GM19324 (cell line): ENCODE data around the gene SYT6.

ENCODE experiments used
- ATAC-seq: cut with Tn5 transposase; IDR thresholded peaks from one replicate; pipeline ENCODE4 v1.9.1; 2021; ENCODE audit warnings: mild to moderate bottlenecking, moderate library complexity; ENCODE audit not compliant: unreplicated experiment, low FRiP score

Gene SYT6

GRCh38 chr1:114097109-114097508 lies 56.6 kb downstream of the SYT6 start:
- ATAC-seq, result no peak

GRCh38 chr1:114094675-114095074 lies 59.0 kb downstream of the SYT6 start:
- ATAC-seq, result no peak

GRCh38 chr1:114094363-114094634 lies 59.4 kb downstream of the SYT6 start:
- no peak for ATAC-seq

- ATAC-seq, result no peak
These were observed 59.9 kb downstream of the SYT6 start for GRCh38 chr1:114093624-114094362.

GRCh38 chr1:114092186-114093062 lies 61.2 kb downstream of the SYT6 start:
- ATAC-seq, result no peak

- no peak for ATAC-seq
These were observed 62.0 kb downstream of the SYT6 start for GRCh38 chr1:114091711-114092110.

- ATAC-seq, result no peak
These were observed 62.7 kb downstream of the SYT6 start for GRCh38 chr1:114090738-114091505.

GRCh38 chr1:114089502-114090138 lies 64.0 kb downstream of the SYT6 start:
- ATAC-seq, result no peak

- no peak for ATAC-seq
These were observed 65.0 kb downstream of the SYT6 start for GRCh38 chr1:114088392-114089299.

GRCh38 chr1:114087495-114087894 lies 66.2 kb downstream of the SYT6 start:
- no peak for ATAC-seq

- no peak for ATAC-seq
These were observed 66.9 kb downstream of the SYT6 start for GRCh38 chr1:114086601-114087368.

- no peak for ATAC-seq
These were observed 70.6 kb downstream of the SYT6 start for GRCh38 chr1:114082867-114083585.

- no peak for ATAC-seq
These were observed 71.4 kb downstream of the SYT6 start for GRCh38 chr1:114082304-114082630.

- ATAC-seq, result no peak
These were observed 72.0 kb downstream of the SYT6 start for GRCh38 chr1:114081437-114082303.

GRCh38 chr1:114080511-114081436 lies 72.9 kb downstream of the SYT6 start:
- ATAC-seq, result no peak

- no peak for ATAC-seq
These were observed 74.0 kb downstream of the SYT6 start for GRCh38 chr1:114079596-114080190.
